GM10266 (cell line): Measurements from ENCODE around the gene HIRIP3.

ENCODE experiments used
- DNase-seq: peaks from one replicate; pipeline ENCODE4 v3.0.0; 2012; ENCODE audit errors: extremely low spot score
- CTCF ChIP-seq: IDR thresholded peaks from 2 replicates; pipeline ENCODE4 v1.5.1; 2012; ENCODE audit warnings: mild to moderate bottlenecking, low read depth; ENCODE audit not compliant: control insufficient read depth, insufficient read depth; ENCODE audit errors: missing control alignments

Gene HIRIP3

GRCh38 chr16:29972992-29973383, 22.4 kb downstream of the HIRIP3 start:
- DNase-seq: no peak
- TF ChIP-seq CTCF: no peak

DNA sequence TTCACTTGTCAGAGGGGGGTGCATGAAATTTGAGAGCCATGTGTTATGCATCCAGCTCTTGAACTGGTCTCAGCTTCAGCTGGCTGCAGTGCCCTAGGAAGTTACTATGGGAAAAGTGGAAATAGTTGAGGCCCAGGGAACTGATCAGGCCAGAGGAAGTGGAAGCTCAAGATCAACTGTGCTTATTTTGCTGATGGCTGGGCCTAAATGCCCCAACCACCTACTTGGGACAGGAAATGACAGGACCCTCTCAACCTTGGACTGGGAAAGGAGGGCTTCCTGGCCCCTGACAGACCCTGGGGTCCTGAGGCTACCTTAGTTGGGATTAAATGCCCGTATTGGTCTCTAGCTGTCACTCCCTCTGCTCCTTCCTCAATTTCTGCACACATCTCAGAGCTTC, 22.9 kb downstream of the HIRIP3 start:
- DNase-seq: no peak
- no peak for TF ChIP-seq CTCF

GRCh38 chr16:29971304-29971703, 24.1 kb downstream of the HIRIP3 start:
- no peak for TF ChIP-seq CTCF
- DNase-seq: no peak

- DNase-seq: no peak
- no peak for TF ChIP-seq CTCF
These were observed 27.2 kb downstream of the HIRIP3 start for GRCh38 chr16:29968205-29968604.

DNA sequence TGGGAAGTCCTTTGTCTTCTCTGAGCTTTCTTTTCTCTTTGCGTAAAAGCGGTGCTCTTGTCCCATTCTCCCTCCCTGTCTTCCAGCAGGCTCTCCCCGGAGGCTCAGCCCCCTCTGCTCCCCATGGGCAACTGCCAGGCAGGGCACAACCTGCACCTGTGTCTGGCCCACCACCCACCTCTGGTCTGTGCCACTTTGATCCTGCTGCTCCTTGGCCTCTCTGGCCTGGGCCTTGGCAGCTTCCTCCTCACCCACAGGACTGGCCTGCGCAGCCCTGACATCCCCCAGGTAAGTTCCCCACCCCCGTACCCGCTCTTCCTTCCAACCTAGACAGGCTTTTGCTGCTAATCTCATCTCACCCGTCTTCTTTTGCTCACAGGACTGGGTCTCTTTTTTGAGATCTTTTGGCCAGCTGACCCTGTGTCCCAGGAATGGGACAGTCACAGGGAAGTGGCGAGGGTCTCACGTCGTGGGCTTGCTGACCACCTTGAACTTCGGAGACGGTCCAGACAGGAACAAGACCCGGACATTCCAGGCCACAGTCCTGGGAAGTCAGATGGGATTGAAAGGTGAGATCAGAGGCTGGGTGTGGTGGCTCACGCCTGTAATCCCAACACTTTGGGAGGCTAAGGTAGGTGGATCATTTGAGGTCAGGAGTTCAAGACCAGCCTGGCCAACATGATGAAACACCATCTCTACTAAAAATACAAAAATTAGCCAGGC, 32.2 kb downstream of the HIRIP3 start:
- no peak for DNase-seq
- TF ChIP-seq CTCF: no peak

DNA sequence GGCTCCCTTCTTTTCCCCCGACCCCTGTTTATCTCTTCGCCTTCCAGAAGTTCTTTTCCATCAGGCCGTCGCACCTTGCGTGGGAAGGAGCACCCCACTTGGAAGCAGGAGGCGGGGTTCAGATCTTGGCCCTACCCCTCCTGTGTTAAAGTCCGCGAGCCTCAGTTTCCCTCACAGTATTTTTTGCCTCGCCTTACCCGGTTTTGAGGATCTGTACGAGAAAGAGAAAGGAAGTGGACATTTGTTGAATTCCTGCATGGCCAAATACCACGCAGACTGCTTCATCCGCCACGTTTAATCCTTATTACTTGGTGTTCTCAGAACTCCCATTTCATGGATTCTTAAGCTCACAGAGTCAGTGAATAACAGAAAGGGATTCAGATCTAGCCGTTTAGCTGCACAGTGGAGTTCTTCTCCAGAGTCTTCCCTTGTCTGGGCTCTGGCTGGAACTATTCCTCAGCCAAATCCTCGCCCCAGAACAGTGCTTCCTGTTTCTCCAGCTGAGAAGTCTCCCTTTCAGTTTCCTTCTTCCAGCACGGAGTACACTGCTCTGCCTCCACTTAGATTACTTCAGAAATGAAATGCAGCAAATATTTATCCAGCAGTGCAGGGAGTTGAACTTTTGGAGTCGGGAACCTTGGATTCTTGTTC, 32.9 kb downstream of the HIRIP3 start:
- TF ChIP-seq CTCF: no peak
- no peak for DNase-seq
